8988T (cell line): ENCODE results near the gene ARFIP1.

ENCODE experiments used
- DNase-seq: peaks from one replicate; pipeline ENCODE4 v3.0.0; 2011

Gene ARFIP1

DNA sequence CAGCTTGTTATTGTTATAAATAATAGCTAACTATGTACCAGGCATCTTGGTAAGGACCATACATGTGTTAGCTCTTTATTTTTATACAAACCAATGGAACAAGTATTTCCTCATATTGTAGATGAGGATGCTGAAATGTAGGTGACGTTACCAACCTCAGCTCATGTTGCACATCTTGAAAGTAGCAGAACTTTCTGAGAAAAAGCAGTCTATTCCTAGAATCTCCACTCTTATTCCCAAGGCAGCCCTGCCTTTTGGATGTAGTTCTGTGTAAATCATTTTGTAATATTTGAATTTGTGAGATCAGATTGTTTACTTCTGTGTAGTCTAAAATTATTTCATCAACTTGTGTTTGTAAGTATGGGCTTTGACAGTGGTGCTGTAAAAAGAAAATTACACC, 161.7 kb downstream of the ARFIP1 start:
- DNase-seq = no peak

DNA sequence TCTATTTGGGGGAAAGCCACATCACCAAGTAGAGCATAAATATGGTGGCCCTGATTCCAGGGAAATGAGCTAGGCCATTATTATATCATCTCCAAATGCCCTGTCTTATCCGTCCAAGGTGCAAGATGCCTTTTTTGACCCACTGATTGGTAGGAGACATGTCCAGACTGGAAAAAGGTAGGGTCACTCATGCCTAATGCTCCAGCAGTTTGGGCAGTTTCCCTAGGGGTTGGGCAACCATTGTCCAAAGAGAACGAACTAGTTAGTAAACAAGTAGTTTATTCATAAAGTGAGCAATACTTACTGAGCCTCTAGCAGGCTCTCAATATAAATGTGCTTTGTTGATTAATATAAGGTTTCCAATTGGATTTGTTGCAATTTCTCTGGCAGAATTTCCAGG, 162.6 kb downstream of the ARFIP1 start:
- no peak for DNase-seq

DNA sequence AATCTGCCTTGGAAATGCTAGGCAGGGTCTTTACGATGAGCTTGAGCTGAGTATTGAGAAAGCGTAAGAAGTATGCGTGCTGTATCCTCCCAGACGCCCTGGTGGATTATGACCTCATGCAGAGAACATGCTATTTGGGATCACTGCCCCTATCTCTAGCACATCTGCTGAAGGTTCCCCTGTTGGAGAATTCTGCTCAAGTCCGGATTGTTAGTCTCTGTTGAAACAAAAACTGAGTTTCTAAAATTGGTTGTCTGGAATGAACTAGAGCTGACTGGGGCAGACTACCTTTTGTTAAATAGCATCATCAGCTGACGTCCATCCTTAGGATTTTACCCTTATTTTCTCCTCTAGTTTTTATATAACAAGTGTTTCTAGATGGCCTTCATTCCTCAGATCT, 163.9 kb downstream of the ARFIP1 start:
- no peak for DNase-seq

DNA sequence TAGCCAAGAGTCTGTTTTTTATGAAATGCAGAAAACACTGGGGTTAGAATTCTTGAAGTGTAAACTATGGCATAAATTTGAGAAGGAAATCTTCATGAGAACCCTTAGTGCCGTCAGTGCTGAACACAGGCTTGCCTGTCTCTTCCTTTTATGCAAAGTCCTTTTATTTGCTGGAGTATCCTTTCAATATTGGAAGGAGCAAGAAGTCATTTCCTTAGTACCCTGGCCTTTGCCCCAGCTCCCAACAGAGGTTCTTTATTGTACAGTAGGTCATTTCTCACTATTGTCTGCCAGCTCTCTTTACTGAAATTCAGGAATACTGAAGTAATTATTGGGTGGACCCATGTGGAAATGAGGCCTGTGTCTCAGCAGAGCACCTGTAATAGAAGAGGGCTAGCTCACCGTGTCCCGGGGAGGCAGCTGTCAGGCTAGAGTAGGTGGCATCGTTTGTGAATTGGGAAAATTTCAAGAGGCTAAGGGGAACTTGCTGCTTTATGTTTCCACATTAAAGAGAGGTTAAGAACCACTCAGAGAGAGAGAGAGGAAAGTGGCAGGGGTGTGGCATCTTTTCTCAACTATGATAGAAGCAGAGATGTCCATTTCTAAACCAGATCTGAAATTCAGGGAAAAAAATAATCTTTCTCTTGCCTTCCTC, 165.0 kb downstream of the ARFIP1 start:
- no peak for DNase-seq

DNA sequence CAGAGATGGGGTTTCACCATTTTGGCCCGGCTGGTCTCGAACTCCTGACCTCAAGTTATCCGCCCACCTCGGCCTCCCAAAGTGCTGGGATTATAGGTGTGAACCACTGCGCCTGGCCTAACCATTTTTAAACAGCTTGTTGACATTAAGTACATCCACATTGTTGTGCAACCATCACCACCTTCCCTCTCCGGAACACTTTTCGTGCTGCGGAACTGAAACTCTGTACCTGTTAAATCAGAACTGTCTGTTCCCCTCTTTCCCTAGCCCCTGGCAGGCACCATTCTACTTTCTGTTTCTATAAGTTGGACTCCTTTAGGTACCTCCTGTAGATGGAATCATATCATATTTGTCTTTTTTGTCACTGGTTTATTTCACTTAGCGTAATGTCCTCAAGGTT, 165.9 kb downstream of the ARFIP1 start:
- no peak for DNase-seq

DNA sequence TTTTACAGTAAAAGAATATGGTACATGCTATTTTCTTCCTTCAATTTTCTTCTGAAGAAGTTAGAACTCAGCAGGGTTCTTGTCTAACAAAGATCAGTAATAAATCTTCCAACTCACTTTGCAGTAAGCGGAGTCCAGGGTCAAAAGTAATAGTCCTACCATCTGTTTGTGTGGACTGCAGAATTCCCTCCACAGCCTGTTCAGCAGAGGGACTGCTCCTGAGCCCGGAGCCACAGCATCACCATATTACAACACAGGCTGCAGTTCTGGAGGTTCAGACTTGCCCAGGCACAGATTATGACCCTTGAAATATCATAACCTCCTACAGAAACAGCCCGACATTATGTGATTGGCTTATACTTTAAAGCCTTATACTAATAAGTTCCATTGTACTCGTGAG, 166.7 kb downstream of the ARFIP1 start:
- DNase-seq = no peak

DNA sequence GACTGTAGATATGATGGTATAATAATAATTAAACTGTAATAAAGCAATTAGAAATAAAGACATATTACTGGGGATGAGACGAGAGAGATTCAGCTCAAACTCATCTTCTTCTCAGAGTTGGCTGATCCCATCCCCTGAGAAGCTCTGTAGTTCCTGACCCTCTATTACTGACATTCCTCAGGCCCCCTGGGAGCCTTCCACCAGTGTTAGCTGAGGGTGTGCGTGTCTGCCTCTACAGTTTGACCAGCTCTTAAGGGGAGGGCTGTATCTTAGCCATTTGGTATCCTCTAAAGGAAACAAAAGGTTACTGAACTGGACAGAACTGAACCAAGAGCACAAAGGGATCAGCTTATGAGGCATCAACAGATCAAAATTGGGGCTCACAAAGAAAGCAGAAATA, 167.6 kb downstream of the ARFIP1 start:
- DNase-seq = no peak

DNA sequence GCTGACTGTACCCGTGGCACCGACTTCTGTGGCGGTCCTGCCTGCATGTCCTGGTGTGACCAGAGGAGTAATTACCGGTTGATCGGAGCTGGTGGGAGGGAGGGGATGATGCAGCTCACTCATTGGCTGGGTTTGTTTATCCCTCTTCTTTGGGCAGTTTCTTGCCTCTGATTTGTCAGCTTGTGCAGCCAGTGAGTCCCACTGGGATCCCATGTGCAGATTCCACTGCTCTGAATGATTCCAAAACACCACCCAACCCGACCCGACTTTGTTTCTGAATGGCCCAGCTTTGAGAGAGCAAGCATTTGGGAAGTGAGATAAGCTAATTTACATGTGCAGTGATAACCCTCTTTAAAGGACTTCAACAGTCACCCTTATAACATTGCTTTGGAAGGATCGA, 170.2 kb downstream of the ARFIP1 start:
- DNase-seq = no peak

DNA sequence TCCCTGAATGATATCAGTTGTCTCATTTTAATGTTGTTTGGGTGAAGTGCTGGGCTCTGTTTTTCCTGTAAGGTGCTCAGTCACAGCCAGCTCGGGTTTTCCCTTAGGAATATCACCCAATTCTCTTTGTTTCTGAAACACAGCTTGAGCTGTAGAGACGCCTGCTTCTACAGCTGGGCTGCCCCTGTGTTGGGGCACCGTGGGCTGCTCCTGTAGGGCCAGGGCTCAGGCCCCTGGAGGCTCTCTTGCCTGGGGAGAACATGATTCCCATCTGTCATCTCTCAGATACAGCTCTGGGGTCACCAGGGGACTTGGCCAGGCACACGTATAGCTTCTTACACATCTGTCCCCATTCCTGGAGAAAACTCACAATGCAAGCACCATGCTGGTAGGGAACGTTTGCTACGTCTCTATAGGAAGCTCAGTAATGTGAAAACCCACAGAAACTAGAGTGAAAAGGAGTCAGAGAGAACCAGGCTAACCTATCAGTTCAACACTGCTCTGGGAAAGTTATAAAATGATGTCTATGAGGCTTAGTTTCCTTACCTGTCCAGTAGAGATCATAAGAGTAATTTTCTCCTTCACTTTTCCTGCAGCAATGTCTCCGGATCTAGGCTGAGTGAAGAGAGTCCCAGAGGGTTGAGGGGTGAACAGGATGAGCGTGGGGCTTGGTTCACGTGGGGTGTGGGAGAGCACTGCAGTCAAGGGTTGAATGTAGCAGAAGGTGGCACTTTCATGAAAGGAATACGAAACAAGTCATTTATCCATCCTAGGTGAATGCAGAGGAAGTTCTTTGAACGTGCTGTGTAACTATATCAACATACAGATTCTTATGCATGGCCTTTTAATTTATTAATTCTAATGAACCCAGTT, 170.9 kb downstream of the ARFIP1 start:
- no peak for DNase-seq

DNA sequence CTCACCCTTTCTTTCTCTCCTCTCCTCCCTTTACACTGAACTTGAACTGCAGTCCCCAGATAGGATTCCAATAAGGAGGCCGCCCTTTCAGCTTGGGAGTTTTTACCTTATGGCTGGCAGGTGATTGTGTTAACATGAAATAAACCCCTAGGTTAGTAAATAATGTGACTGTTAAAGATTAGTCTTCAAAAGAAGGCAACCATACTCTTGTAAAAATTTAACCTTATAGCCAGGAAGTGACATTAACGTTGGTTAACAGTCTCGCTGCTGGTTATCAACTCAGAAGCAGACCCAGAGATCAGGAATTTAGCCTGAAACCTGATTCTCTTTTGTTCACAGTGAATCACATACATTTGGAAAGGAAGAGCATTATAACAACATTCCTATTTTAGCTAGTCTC, 171.6 kb downstream of the ARFIP1 start:
- no peak for DNase-seq

DNA sequence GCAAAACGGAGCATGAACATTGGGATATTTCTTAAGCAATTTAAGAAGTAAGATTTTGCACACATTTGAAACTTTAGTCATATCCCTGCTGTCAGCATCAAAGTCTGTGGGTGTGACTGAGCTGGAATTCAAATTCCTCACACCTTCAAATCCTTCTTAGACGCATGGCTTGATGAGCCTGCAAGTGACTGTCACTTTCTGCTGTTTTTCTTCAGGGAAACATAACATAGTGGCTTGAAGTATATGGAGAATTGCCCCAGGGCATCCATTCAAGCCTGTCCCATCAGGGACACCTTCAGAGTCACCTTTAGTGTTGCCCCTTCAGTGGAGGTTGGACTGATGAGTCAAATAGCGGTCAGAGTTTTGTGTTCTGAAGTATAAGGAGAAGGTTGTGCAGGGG, 173.8 kb downstream of the ARFIP1 start:
- no peak for DNase-seq

DNA sequence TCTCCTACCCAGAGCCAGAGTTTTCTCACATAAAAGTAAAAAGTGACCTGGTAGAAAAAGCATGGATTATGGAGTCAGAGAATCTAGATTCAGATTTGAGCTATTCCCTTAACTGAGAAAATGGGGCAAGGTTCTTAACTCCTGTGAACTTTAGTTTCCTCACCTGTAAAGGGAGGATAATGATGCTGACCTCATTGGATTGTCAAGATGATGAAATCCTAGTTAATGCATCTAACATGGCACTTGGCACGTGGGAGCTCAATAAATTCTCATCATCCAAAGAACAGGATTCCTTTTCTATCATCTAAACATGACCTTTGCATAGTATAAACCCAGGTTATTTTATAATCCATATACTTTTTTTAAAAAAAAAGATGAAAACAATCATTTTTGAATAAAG, 175.0 kb downstream of the ARFIP1 start:
- DNase-seq = no peak

DNA sequence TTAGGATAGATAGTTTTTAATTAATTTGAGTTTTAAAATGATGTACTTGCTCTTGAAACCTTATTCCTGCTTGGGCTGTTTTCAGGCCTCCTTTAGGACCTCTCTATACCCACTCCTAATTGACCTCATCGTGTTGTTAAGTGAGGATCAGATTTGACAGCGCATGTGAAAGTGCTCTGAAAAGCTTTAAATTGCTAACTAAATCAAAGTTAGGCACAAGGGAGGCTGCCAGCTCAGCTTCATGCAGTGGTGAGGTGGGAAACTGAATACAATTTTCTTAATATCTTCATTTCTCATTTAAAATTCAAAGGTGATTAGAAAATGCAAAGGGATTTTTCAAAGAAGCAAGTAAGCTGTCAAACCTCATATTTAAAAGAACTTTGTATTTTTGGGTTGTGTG, 176.4 kb downstream of the ARFIP1 start:
- no peak for DNase-seq

DNA sequence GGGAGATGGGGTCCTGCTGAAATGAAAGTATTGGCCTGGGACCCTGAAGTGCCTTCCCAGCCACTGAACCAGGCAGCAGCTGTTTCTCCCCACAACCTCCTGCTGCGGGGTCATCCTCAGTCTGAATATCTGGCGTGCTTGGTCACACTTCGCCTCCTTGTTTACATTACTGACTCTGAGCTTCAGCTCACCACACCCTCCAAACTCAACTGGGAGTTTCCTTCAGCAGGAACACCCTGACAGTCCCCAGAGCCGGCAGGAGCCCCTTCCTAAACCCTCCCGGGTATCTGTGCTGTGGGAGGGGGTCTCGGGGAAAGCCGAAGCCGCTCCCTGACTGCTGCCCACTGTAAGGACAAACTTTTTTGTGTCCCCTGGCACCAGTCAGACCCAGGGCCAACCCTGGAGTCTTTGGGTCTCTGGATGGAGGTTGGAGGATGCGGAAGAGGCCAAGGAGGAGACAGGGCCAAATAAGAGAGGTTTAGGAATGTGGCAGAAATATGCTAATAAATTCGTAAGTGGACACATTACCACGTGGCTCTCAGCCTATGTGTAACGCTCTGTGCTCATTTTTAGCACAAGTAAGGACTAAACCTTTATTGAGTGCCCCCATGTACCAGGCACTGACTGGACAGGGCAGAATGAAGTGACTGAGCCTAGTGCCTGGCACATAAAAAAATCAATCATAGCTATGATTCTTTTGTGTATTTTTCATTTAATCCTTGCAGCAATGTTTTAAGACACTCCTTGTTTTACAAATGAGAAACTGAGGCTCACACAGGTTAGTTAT, 177.1 kb downstream of the ARFIP1 start:
- DNase-seq = no peak

DNA sequence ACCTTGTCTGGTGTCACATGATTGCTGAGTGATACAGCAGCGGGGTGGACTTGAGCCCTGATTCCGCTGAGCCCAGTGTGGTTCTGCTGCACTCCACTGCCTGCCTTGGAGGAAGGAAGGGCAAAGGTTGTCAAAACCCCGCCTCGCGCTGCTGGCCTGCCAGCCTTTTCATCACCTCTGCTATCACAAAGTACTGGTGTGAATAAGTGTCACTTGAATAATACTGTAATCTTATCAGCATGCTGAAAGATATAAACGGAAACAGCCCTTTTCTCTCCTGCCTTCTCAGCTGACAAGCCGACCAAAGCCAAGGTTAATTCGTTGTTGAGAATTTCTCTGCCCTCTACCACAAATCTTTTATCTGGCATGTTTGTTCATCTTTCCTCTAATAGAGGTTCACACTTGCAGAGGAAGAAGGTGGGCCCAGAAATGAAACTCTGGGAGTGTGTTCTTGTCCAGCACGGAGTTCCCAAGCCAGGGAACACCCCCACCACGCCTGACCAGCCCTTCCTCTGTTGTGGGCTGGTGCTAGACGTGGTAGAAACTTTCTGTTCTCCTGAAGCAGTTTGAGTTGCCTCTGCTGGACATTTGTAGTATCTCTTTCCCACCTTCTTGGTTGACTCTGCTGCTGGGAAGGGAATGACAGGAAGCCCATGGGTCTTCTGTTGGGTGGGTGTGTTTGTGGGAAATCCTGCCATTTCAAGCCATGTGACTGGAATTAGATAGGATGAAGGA, 177.8 kb downstream of the ARFIP1 start:
- no peak for DNase-seq

DNA sequence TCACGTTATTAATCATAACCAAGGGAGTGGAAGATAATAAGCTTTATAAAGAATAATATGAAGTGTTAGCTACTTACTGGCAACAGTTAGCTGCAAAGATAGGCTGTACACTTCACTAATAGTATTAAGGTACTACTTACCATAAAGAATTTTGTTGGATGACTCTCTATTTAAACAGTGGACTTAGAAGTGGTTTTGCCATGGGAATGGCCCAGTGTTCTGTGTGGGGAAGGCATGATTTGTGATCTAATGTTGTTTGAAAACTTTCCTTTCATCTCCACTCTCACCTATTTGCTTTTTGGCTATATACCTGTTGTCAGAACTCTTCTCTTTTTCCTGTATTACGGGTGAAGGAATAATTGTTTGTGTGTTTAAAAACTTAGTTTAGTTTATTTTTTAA, 179.3 kb downstream of the ARFIP1 start:
- DNase-seq = no peak

DNA sequence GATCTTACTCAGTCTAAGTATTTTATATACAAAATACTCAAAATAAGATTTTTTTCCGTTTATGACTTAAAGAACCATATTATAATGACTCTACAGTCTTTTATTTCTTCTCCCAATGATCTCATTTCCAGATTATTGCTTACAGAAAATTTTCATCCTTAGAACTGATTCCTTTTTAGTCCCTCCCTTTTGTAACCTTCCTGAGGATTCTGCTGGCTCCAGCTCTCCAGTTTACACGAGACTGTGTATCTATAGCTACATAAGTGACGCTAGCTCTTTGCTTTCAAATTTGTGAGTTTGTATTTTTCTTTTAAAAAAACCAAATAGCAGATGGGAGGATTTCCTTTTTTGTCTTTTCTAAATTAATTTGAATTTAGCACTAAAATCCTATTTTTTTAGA, 180.3 kb downstream of the ARFIP1 start:
- no peak for DNase-seq

DNA sequence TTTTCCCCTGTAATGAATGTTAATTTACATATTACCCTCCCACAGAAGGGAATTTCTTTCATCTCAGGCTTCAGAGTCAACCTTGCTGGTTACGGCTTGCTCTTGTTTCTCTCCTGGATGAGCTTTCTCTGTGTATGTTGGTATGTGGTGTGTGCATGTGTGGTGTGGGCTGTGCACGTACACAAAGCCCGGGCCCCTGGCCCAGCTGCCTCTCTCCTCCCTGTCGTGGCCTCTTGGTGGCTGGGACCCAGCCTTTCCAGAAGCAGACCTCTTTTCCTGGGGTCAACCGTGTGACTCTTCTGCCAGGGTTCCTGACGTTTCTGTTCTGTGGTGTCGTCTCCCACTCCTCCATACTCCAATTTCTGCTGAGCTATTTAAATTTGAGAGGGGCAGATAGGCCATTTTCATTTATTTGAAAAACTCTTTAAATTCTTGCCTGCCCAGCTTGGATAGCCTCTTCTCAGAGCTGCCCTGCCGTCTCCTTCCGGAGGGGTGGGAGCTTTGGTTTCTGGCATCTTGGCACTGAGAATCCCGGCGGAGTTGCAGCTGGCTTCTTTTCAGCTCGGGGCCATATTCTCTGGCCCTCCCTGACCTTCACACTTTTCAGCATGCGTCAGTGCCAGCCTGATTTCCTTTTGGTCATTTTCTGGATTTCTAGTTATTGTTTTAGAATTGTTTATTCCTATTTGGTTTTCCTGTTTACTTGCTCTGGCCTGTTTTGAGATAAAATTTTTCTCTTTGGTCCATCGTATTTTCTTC, 181.4 kb downstream of the ARFIP1 start:
- DNase-seq = no peak

DNA sequence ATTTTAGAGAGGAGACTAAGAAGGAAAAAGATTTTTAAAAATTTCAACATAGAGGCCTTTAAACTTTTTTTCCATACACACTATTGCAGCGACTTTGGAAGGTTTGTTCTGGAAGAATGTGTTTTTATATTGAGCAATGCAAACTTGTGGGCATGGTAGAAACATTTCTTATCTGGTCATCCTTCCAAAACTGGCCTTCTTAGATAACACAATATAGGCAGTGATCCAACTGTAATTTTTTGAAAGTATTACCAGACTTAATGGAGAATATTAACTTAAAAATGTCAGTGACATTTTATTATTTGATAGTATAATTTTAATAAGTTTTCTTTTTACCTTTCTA, 182.0 kb downstream of the ARFIP1 start:
- no peak for DNase-seq
